Measurements from ENCODE around the gene OXTR. TPM values are rescaled to one million over a fixed set of nuclear protein-coding genes. Genes with fewer than 3 reads are reported as not detected.
A peak's percentile ranks its signal among the peaks of the same experiment; 100 is the strongest.

OXTR gene
- total RNA-seq, 1 experiment from 2014 or later = 0.63 TPM

DNA sequence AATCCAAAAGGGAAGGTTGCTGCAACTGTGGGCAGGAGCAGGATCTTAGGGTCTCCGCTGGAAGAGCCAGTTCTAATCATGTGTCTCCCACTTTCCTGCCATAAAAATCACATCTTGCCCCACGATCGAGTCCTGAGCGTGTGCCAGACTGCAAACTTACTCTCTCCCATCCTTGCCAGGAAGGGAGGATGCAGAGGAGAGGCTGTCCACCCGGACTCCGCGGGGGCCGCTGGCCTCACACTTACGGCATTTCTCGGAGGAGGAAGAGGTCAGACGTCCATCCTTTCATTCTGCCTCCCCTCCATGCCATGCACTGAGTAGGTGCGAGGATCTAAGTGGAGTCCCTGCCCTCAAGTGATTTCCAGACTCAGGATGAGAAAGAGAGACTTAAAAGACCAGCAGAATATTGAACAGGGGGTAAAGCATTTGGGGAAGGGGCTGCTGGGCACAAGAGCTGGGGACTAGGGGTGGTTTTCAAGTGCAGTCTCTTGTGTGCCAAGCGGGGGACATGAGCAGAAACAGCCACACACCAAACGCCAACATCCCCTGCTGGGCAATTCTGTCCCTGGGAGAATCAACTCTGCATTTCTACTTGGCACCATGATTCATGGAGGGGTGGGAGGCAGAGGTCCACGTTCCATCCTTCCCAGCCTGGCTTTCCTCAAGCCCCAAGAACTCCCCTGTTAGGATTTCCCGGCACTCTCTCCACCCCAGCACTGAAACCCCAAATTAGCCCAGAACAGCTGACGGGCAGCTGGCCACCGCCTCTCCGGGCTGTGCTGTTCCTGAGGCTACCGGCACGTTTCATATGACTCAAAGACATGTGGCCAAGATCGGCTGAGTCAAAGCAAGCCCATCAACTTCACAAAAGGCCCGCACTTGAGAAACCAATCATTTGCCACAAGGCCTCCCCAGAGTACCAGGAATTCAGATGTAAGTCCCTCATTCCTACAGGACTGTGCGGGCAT is 11.6 kb downstream of the OXTR start:
- H3K4me3 Mint-ChIP-seq (ENCODE audit: unreplicated experiment) = no peak overlapping the region
- H3K4me1 Mint-ChIP-seq (ENCODE audit: insufficient read depth, unreplicated experiment) = peaks cover 13% of the 10 kb centered on the region
- TF ChIP-seq, protein P1, sequence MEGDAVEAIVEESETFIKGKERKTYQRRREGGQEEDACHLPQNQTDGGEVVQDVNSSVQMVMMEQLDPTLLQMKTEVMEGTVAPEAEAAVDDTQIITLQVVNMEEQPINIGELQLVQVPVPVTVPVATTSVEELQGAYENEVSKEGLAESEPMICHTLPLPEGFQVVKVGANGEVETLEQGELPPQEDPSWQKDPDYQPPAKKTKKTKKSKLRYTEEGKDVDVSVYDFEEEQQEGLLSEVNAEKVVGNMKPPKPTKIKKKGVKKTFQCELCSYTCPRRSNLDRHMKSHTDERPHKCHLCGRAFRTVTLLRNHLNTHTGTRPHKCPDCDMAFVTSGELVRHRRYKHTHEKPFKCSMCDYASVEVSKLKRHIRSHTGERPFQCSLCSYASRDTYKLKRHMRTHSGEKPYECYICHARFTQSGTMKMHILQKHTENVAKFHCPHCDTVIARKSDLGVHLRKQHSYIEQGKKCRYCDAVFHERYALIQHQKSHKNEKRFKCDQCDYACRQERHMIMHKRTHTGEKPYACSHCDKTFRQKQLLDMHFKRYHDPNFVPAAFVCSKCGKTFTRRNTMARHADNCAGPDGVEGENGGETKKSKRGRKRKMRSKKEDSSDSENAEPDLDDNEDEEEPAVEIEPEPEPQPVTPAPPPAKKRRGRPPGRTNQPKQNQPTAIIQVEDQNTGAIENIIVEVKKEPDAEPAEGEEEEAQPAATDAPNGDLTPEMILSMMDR (IDR thresholded peaks at IDR 0.05; ENCODE audit: unreplicated experiment) = peak; percentile 19
- H3K27me3 Mint-ChIP-seq (ENCODE audit: insufficient read depth, unreplicated experiment) = no peaks in the 10 kb centered on the region
- no TSS peak for BruUV-seq (replicated peaks)
- CTCF ChIA-PET = interaction anchor here (1.0 to 3.9 kb wide), 2 partner anchors 12 to 75 kb away, joined by 3 to 31 read pairs; partner anchors contain the start of gene OXTR
- no peaks in the 10 kb centered on the region for H3K36me3 Mint-ChIP-seq (ENCODE audit: insufficient read depth, unreplicated experiment)
- no peaks in the 10 kb centered on the region for H3K9me3 Mint-ChIP-seq (ENCODE audit: unreplicated experiment)
- POLR2A ChIA-PET = interaction anchor here (1.0 to 1.2 kb wide), 2 partner anchors 14 to 17 kb away, joined by 4 to 6 read pairs; no protein-coding TSS in a partner anchor
- peak overlapping the region; percentile 72 for H3K27ac Mint-ChIP-seq (ENCODE audit: low read depth, unreplicated experiment)
- intact Hi-C loops (cut with micrococcal nuclease) = loop anchor here (5.0 kb wide), 1 partner anchor 46 kb away; no protein-coding TSS in a partner anchor
- DNase-seq (ENCODE audit: unreplicated experiment) = peak; percentile 80

DNA sequence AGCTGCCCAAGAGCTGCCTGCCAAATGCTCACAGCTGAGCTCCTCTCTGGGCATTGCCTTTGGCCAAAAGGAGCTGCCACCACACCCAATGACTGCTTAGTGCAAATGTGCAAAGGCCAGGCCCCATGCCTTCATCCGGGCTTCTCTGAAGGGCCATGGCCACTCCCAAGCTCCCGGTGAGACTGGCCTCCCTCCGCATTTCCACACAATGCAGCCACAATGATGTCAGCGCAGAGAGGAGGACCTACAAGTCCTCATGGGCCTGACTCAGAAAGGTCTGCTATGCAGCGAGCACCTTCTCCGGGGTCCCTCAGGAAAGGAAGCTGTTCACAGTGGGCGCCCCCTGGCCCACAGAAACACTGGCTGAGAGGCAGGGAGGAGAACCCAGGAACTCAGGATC is 12.7 kb downstream of the OXTR start:
- Mint-ChIP-seq H3K27ac (ENCODE audit: low read depth, unreplicated experiment) (no peak overlapping the region), H3K4me3 (ENCODE audit: unreplicated experiment) (no peak overlapping the region), H3K4me1 (ENCODE audit: insufficient read depth, unreplicated experiment) (peaks cover 13% of the 10 kb centered on the region), H3K36me3 (ENCODE audit: insufficient read depth, unreplicated experiment) (no peaks in the 10 kb centered on the region), H3K9me3 (ENCODE audit: unreplicated experiment) (no peaks in the 10 kb centered on the region), H3K27me3 (ENCODE audit: insufficient read depth, unreplicated experiment) (no peaks in the 10 kb centered on the region)
- TF ChIP-seq, protein P1 (IDR thresholded peaks at IDR 0.05; ENCODE audit: unreplicated experiment) = no peak
- intact Hi-C loops (cut with micrococcal nuclease) = loop anchor here (5.0 kb wide), 1 partner anchor 44 kb away; no protein-coding TSS in a partner anchor
- BruUV-seq (replicated peaks) = no TSS peak
- POLR2A ChIA-PET = no interaction called here
- DNase-seq (ENCODE audit: unreplicated experiment) = no peak
- CTCF ChIA-PET = interaction anchor here (0.6 to 4.9 kb wide), 4 partner anchors 13 to 531 kb away, joined by 3 to 20 read pairs (median 4); partner anchors contain the start of gene OXTR

DNA sequence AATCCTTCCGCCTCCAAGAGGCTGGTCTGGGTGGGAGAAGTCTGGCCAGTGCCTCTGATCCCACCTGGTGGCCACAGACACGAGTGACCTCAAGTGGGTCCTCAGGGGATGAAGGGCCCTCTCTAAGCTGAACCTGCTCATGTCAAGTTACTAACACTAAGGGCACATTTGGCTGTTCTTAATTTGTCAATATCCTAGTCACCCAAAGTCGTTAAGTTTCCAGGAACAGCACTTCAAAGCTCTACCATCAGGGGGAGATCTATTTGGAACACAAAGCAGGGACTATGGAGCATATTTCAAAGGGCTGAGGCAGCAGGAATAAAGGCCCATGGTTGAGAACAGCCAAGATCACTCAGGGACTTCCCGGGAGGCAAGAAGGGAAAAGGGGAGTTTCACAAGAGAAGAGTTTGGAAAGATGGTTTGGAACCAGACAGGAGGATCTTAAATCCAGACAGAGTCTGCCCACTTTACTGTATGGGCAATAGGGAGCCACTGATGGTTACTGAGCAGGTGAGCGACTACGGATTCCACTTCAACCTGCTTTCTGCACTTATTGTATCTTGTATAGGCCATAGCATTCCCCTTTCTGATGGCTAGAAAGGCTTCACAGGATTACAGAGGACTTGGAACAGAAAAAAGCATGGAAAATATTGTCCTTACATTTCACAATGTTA is 13.7 kb downstream of the OXTR start:
- TF ChIP-seq, protein P1 (IDR thresholded peaks at IDR 0.05; ENCODE audit: unreplicated experiment) = no peak
- no peak overlapping the region for H3K4me3 Mint-ChIP-seq (ENCODE audit: unreplicated experiment)
- CTCF ChIA-PET = interaction anchor here (0.6 to 4.9 kb wide), 8 partner anchors 10 to 532 kb away, joined by 3 to 20 read pairs (median 4); partner anchors contain the start of gene OXTR
- H3K9me3 Mint-ChIP-seq (ENCODE audit: unreplicated experiment) = no peaks in the 10 kb centered on the region
- no peaks in the 10 kb centered on the region for H3K36me3 Mint-ChIP-seq (ENCODE audit: insufficient read depth, unreplicated experiment)
- peaks cover 13% of the 10 kb centered on the region for H3K4me1 Mint-ChIP-seq (ENCODE audit: insufficient read depth, unreplicated experiment)
- no peak overlapping the region for H3K27ac Mint-ChIP-seq (ENCODE audit: low read depth, unreplicated experiment)
- POLR2A ChIA-PET = no interaction called here
- no TSS peak for BruUV-seq (replicated peaks)
- intact Hi-C loops (cut with micrococcal nuclease) = loop anchor here (5.0 kb wide), 1 partner anchor 43 kb away; no protein-coding TSS in a partner anchor
- no peaks in the 10 kb centered on the region for H3K27me3 Mint-ChIP-seq (ENCODE audit: insufficient read depth, unreplicated experiment)
- DNase-seq (ENCODE audit: unreplicated experiment) = peak; percentile 20

DNA sequence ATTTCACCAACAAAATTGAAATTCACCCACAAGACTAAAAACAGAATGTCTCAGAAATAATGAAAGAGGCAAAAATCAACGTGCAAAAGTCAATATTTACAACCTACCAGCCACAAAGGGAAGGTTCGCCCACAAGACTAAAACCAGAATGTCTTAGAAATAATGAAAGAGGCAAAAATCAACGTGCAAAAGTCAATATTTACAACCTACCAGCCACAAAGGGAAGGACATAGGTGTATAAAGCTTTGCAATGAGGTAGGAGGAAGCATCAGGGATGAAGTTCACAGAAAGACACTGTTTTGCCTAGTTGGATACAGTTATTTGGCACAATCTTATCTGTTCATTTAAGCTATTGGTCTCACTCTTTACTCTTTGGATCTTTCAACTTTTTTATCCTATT is 14.3 kb downstream of the OXTR start:
- no TSS peak for BruUV-seq (replicated peaks)
- ChIA-PET CTCF (interaction anchor here (0.6 to 4.9 kb wide), 6 partner anchors 9 to 92 kb away, joined by 3 to 20 read pairs (median 4); partner anchors contain the start of gene OXTR), POLR2A (no interaction called here)
- TF ChIP-seq, protein P1 (IDR thresholded peaks at IDR 0.05; ENCODE audit: unreplicated experiment) = no peak
- Mint-ChIP-seq H3K4me1 (ENCODE audit: insufficient read depth, unreplicated experiment) (peaks cover 13% of the 10 kb centered on the region), H3K4me3 (ENCODE audit: unreplicated experiment) (no peak overlapping the region), H3K36me3 (ENCODE audit: insufficient read depth, unreplicated experiment) (no peaks in the 10 kb centered on the region), H3K9me3 (ENCODE audit: unreplicated experiment) (no peaks in the 10 kb centered on the region), H3K27me3 (ENCODE audit: insufficient read depth, unreplicated experiment) (no peaks in the 10 kb centered on the region), H3K27ac (ENCODE audit: low read depth, unreplicated experiment) (no peak overlapping the region)
- DNase-seq (ENCODE audit: unreplicated experiment) = no peak
- intact Hi-C loops (cut with micrococcal nuclease) = loop anchor here (5.0 kb wide), 1 partner anchor 43 kb away; no protein-coding TSS in a partner anchor
